Uterus (tissue), 2 donors: ENCODE results near the gene AFG1L.

Experiments
- CTCF ChIP-seq, 4 experiments: fragments of 200-600 bp in 2 of 4; fragments of 450-650 bp in 2 of 4; sonication (generic) in 2 of 4; IDR thresholded peaks; one replicate each; pipeline ENCODE4 v1.5.1; 2016 to 2019; ENCODE audit warnings: antibody characterized with exemption in 4 of 4, mild to moderate bottlenecking in 2 of 4, moderate library complexity in 1 of 4
- POLR2A ChIP-seq, 2 donors: fragments of 450-650 bp; IDR thresholded peaks; one replicate each; pipeline ENCODE4 v1.6.1; 2016; ENCODE audit warnings: antibody characterized with exemption in 2 of 2, mild to moderate bottlenecking in 1 of 2, moderate library complexity in 1 of 2

GRCh38 chr6:108566406-108566805 is 271.6 kb downstream of the AFG1L start:
- TF ChIP-seq CTCF (IDR thresholded peaks at IDR 0.05) (no peak), POLR2A (IDR thresholded peaks at IDR 0.05) (no peak)
